GM18870 (cell line): ENCODE results near the gene COBLL1.

Experiments used
- ATAC-seq: cut with Tn5 transposase; IDR thresholded peaks from one replicate; pipeline ENCODE4 v1.9.1; 2021; ENCODE audit warnings: moderate library complexity; ENCODE audit not compliant: unreplicated experiment

The COBLL1 gene

GRCh38 chr2:164692958-164693357 is 148.7 kb downstream of the COBLL1 start:
- ATAC-seq = no peak

GRCh38 chr2:164692114-164692513 is 149.5 kb downstream of the COBLL1 start:
- ATAC-seq = no peak

- ATAC-seq = no peak
Observed at GRCh38 chr2:164691346-164691887, 150.2 kb downstream of the COBLL1 start.

- ATAC-seq = no peak
Observed at GRCh38 chr2:164690361-164690760, 151.3 kb downstream of the COBLL1 start.

- ATAC-seq = no peak
Observed at GRCh38 chr2:164688896-164689419, 152.7 kb downstream of the COBLL1 start.

- no peak for ATAC-seq
Observed at GRCh38 chr2:164681009-164681408, 160.6 kb downstream of the COBLL1 start.

- no peak for ATAC-seq
Observed at GRCh38 chr2:164678631-164679149, 162.9 kb downstream of the COBLL1 start.

- no peak for ATAC-seq
Observed at GRCh38 chr2:164677733-164678132, 163.9 kb downstream of the COBLL1 start.

- ATAC-seq = no peak
Observed at GRCh38 chr2:164677271-164677670, 164.4 kb downstream of the COBLL1 start.

- ATAC-seq = no peak
Observed at GRCh38 chr2:164675687-164676086, 165.9 kb downstream of the COBLL1 start.

GRCh38 chr2:164675027-164675426 is 166.6 kb downstream of the COBLL1 start:
- no peak for ATAC-seq

- ATAC-seq = no peak
Observed at GRCh38 chr2:164671664-164672396, 169.8 kb downstream of the COBLL1 start.

GRCh38 chr2:164669291-164669690 is 172.3 kb downstream of the COBLL1 start:
- no peak for ATAC-seq

- no peak for ATAC-seq
Observed at GRCh38 chr2:164667566-164667965, 174.1 kb downstream of the COBLL1 start.

- no peak for ATAC-seq
Observed at GRCh38 chr2:164664070-164664469, 177.6 kb downstream of the COBLL1 start.

GRCh38 chr2:164662868-164663631 is 178.6 kb downstream of the COBLL1 start:
- ATAC-seq = no peak

GRCh38 chr2:164662066-164662465 is 179.6 kb downstream of the COBLL1 start:
- ATAC-seq = no peak

- ATAC-seq = no peak
Observed at GRCh38 chr2:164661349-164661748, 180.3 kb downstream of the COBLL1 start.

GRCh38 chr2:164657129-164657528 is 184.5 kb downstream of the COBLL1 start:
- no peak for ATAC-seq

GRCh38 chr2:164655750-164656149 is 185.9 kb downstream of the COBLL1 start:
- ATAC-seq = no peak

GRCh38 chr2:164655336-164655735 is 186.3 kb downstream of the COBLL1 start:
- no peak for ATAC-seq

- no peak for ATAC-seq
Observed at GRCh38 chr2:164651361-164651760, 190.3 kb downstream of the COBLL1 start.
